AG09309 (cell line): ENCODE results near the gene NUP42.
"Not testable (repeated sequence)": the region's sequence is repeated elsewhere in the genome, so short reads cannot be mapped to it uniquely, and the experiment has no call there.

Experiments
- DNase-seq: peaks from one replicate; pipeline ENCODE4 v3.0.0-alpha.2; 2010; ENCODE audit warnings: low read depth
- H3K4me3 ChIP-seq: 2 replicates; pipeline ENCODE4 v1.5.1; 2011; ENCODE audit warnings: mild to moderate bottlenecking, low read depth, low read length, moderate library complexity; ENCODE audit not compliant: control insufficient read depth
- CTCF ChIP-seq: IDR thresholded peaks from 2 replicates; pipeline ENCODE4 v1.5.1; 2011; ENCODE audit warnings: mild to moderate bottlenecking, low read depth, low read length, inconsistent platforms; ENCODE audit not compliant: insufficient read depth, control insufficient read depth; ENCODE audit errors: missing control alignments

NUP42 gene

DNA sequence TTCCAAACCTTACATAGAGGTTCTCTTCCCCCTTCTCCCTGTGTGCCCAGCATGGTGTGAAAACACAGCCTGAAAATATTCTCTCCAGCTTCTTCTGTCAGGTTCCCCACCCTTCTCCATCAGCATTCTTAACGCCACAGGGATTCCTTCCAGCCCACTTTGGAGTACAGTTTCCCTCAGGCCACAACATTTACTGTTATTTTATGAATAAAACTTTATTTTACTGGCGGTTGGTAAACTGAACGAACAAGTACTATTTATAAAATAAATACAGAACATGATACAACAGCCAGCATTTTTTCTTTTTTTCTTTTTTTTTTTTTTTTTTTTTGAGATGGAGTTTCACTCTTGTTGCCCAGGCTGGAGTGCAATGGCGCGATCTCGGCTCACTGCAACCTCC is 33.1 kb downstream of the NUP42 start:
- TF ChIP-seq CTCF: no peak
- no peak overlapping the region for H3K4me3 ChIP-seq
- no peak for DNase-seq

- DNase-seq: no peak
- TF ChIP-seq CTCF: no peak
- H3K4me3 ChIP-seq: no peak overlapping the region
Observed at GRCh38 chr7:23216021-23216420, 34.2 kb downstream of the NUP42 start.

GRCh38 chr7:23218196-23218595 is 36.3 kb downstream of the NUP42 start:
- no peak for DNase-seq
- TF ChIP-seq CTCF: no peak
- H3K4me3 ChIP-seq: no peak overlapping the region

- no peak for DNase-seq
- no peak for TF ChIP-seq CTCF
- H3K4me3 ChIP-seq: no peak overlapping the region
Observed at GRCh38 chr7:23220690-23221305, 39.0 kb downstream of the NUP42 start.

DNA sequence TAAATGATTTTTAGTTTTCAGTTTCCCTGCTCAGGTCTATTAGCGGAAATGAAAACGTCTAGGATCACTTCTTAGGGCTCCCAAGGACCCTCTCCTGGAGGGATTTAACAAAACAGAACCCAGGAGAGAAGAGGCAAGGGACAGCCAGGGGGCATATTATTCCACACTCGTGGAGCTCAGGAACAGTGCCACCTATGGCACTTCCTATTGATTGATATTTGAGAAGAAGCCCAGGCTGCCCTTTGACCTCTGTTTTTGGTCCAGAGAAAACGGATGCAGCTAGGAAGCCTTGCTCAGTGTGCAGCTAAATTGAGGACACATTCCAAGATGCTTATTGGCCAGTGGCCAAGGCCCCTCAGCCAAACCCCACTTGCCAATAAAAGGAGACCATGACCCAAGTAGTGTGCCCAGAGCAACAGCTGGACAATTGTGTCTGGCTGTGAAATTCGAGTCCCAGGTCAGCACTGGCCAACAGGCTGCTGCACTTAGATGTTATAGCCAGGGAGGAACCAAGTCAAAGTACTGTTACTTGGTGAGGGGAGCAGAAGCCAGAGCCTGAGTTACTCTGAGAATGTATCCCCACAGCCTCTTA is 40.7 kb downstream of the NUP42 start:
- no peak overlapping the region for H3K4me3 ChIP-seq
- no peak for DNase-seq
- no peak for TF ChIP-seq CTCF

- not testable (repeated sequence) for DNase-seq, H3K4me3 ChIP-seq
Observed at GRCh38 chr7:23224364-23224763, 42.5 kb downstream of the NUP42 start.

DNA sequence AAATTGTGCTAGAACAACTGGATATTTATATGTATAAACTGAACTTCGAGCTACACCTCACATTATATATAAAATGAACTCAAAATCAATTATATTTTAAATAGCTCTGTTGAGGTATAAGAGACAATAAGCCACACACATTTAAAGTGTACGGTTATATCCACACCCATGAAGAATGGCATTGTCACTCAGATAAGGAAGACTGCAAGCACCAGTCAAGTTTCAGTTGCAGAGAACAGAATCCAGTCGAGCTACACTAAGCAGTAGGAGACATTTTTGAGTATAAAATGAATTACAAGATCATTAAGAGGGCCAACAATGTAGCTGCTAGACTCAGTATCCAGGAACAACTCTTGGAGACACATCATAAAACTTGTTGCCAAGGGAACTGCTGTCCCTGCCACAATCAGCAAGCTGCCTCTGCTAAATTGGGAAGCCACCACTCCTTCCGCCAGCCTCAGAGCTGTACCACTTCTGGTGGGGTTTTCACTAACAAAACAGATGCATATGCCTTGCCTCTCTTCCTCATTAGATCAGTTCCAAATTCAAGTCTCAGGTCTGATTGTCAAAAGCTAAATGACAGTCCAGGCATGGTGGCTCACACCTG is 45.1 kb downstream of the NUP42 start:
- TF ChIP-seq CTCF: no peak
- DNase-seq: no peak
- H3K4me3 ChIP-seq: no peak overlapping the region
